Endothelial cell of umbilical vein (primary cell): ENCODE measurements around the gene MTRF1L.

Experiments used
- CTCF ChIP-seq, 2 donors: IDR thresholded peaks; 1 replicate in 1 of 2; 2 replicates in 1 of 2; pipeline ENCODE4 v1.5.1; 2011; ENCODE audit warnings: low read length in 2 of 2, mild to moderate bottlenecking in 2 of 2, moderate library complexity in 2 of 2, control low read depth in 1 of 2, inconsistent platforms in 1 of 2, low read depth in 1 of 2; ENCODE audit not compliant: insufficient read depth in 1 of 2; ENCODE audit errors: extremely low read depth in 1 of 2
- FOS ChIP-seq: IDR thresholded peaks from 2 replicates; pipeline ENCODE4 v1.6.1; 2011; ENCODE audit warnings: mild to moderate bottlenecking, low read length, moderate library complexity, borderline replicate concordance; ENCODE audit not compliant: insufficient read depth
- MAX ChIP-seq: IDR thresholded peaks from 2 replicates; pipeline ENCODE4 v1.6.1; 2011; ENCODE audit not compliant: insufficient read depth, insufficient read length
- MYC ChIP-seq: IDR thresholded peaks from one replicate; pipeline ENCODE4 v1.6.1; 2011; ENCODE audit warnings: mild to moderate bottlenecking, low read depth, low read length
- POLR2A ChIP-seq: IDR thresholded peaks from 2 replicates; pipeline ENCODE4 v1.6.1; 2012; ENCODE audit warnings: low read depth, mild to moderate bottlenecking, control low read depth, low read length
- POLR2AphosphoS5 ChIP-seq: IDR thresholded peaks from 2 replicates; pipeline ENCODE4 v1.6.1; 2012; ENCODE audit warnings: low read depth, mild to moderate bottlenecking, control low read depth, low read length, moderate library complexity; ENCODE audit not compliant: insufficient read depth

GRCh38 chr6:152959333-152959732 lies 43.2 kb downstream of the MTRF1L start:
- TF ChIP-seq CTCF (IDR thresholded peaks at IDR 0.05; ENCODE audit: extremely low read depth in 1 of 2, insufficient read depth in 1 of 2, low read depth in 1 of 2, low read length in 2 of 2): no peak
- no peak for TF ChIP-seq POLR2AphosphoS5
- TF ChIP-seq MYC: no peak
- no peak for TF ChIP-seq FOS
- no peak for TF ChIP-seq MAX
- no peak for TF ChIP-seq POLR2A
